Skeletal muscle satellite cell (primary cell): ENCODE results near the gene MTRFR. TPM values are rescaled to one million over a fixed set of nuclear protein-coding genes. Genes with fewer than 3 reads are reported as not detected.
"Not testable (repeated sequence)": the region's sequence is repeated elsewhere in the genome, so short reads cannot be mapped to it uniquely, and the experiment has no call there.

ENCODE experiments used
- H3K27me3 ChIP-seq: 2 replicates; pipeline ENCODE4 v1.7.0; 2013; ENCODE audit warnings: low read length; ENCODE audit not compliant: control insufficient read depth, insufficient read depth
- H3K36me3 ChIP-seq: 2 replicates; pipeline ENCODE4 v1.7.0; 2013; ENCODE audit warnings: mild to moderate bottlenecking, control low read depth, low read length; ENCODE audit not compliant: insufficient read depth
- H3K4me1 ChIP-seq: 2 replicates; pipeline ENCODE4 v1.7.0; 2013; ENCODE audit warnings: low read length; ENCODE audit not compliant: control insufficient read depth, insufficient read depth
- H3K4me2 ChIP-seq: 2 replicates; pipeline ENCODE4 v1.7.0; 2013; ENCODE audit warnings: mild to moderate bottlenecking, low read length
- H3K4me3 ChIP-seq: 2 replicates; pipeline ENCODE4 v1.7.0; 2013; ENCODE audit warnings: low read length
- H3K9ac ChIP-seq: 2 replicates; pipeline ENCODE4 v1.7.0; 2013; ENCODE audit warnings: mild to moderate bottlenecking, low read depth, low read length, moderate library complexity
- H3K9me3 ChIP-seq: replicated peaks from 2 replicates; pipeline ENCODE4 v1.7.0; 2013; ENCODE audit warnings: mild to moderate bottlenecking, control low read depth, low read length
- total RNA-seq: library from RNA; depleted of rRNA; stranded (reverse); fragments of >200 nt; gene quantifications from 2 replicates; pipeline ENCODE4 v1.2.3, GENCODE V29; 2012; rRNA removed

The MTRFR gene
- 4.6 and 8.6 TPM in 2 replicates for total RNA-seq

DNA sequence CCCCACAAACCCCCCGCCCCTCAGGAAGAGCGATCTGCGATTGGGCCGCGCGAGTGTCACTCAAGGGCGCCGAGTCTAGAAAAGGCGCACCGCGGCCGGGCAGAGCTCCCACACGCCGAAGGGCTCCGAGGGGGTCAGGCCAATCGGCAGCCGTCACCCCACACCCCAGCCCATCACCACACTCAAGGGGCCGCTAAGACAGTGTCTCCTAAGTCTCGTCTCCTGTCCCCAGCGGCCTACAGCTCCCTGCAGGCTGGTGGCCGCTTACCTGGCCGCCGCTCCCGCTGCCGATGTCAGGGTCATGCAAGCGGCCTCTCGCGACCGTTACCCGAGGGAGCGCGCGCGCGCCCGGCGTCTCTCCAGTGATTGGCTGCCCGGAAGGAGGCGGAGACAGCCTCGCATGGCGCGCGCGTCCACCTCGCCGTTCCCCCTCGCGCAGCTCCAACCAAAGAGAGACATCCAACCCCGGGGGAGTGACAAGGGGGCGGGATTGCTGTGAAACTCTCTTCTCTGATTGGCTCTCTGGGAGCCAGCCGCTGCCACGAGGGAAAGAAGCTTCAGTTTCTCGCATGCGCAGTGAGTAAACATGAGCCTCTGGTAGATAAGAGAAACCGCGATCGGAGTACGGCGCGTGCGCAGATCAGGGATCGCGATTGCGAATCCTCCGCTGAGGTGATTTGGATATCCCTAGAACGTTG lies at the start of gene MTRFR, which contains the start of gene MPHOSPH9:
Gene MTRFR (plus strand): TSS at position 630 of the 698 bp plus-strand sequence. CDS start 20,239 bp downstream, outside the sequence.
Gene MPHOSPH9 (minus strand): TSS at position 335 of the 698 bp plus-strand sequence. CDS start 2,777 bp downstream, outside the sequence.
- no peaks in the 10 kb centered on the region for H3K27me3 ChIP-seq
- peaks cover 23% of the 10 kb centered on the region for H3K4me1 ChIP-seq
- peak within 1 kb of the TSS; percentile 98 for H3K4me3 ChIP-seq
- H3K9ac ChIP-seq, result peak within 1 kb of the TSS; percentile 97
- no peaks in the 10 kb centered on the region for H3K36me3 ChIP-seq
- H3K4me2 ChIP-seq, result peak within 1 kb of the TSS; percentile 89
- no peaks in the 10 kb centered on the region for H3K9me3 ChIP-seq

DNA sequence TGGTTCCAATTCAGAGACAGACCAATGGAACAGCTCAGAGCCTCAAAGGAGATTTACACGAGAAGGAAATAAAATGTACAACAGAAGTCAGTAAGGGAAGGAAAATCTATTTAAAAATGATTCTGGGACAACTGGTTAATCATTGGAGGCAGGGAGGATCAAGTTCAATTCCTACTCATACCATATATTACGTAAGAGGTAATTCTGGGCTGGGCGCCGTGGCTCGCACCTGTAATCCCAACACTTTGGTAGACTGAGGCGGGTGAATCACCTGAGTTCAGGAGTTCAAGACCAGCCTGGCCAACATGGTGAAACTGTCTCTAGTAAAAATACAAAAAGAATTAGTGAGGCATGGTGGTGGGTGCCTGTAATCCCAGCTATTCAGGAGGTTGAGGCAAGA lies 45.6 kb upstream of the MTRFR start:
- no peak overlapping the region for H3K4me3 ChIP-seq
- H3K9ac ChIP-seq, result no peak overlapping the region
- no peak overlapping the region for H3K4me2 ChIP-seq
- no peaks in the 10 kb centered on the region for H3K9me3 ChIP-seq
- no peaks in the 10 kb centered on the region for H3K27me3 ChIP-seq
- H3K36me3 ChIP-seq, result peaks cover 11% of the 10 kb centered on the region
- no peaks in the 10 kb centered on the region for H3K4me1 ChIP-seq

DNA sequence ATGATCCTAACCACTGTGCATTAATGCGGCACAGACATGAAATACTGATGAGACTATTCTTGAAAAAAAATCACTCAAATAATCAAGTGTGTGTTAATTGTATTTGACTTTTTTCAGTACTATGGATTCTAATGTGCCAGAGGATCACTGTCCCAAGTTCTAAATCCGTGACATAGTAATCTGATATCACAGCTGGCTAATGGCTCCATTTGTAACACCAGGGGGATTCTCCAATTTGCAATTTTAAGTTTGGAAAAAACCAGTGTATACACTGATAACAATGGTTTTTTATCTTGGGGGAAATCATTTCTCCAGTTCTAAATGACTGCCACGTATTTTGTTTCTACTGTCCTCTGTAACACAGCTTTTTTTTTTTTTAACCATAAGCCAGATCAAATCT lies 33.3 kb upstream of the MTRFR start:
- peaks cover 9% of the 10 kb centered on the region for H3K36me3 ChIP-seq
- H3K27me3 ChIP-seq, result no peaks in the 10 kb centered on the region

DNA sequence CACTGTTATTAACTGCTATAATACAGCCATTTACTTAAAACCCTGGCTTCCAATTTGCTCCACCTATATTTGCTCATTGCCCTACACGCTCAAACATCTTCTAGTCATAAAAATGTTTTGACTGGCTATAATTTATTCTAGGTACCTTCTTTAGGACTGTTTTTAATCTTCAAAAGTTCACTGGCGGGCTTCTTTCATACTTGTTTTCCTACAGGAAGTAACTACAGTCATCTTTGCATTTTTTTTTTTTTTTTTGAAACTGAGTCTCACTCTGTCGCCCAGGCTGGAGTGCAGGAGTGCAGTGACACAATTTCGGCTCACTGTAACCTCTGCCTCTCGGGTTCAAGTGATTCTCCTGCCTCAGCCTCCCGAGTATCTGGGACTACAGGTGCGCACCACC lies 32.8 kb upstream of the MTRFR start:
- H3K4me3 ChIP-seq, result no peak overlapping the region
- H3K9me3 ChIP-seq, result no peaks in the 10 kb centered on the region
- H3K9ac ChIP-seq, result no peak overlapping the region
- no peaks in the 10 kb centered on the region for H3K27me3 ChIP-seq
- H3K4me2 ChIP-seq, result no peak overlapping the region
- peaks cover 10% of the 10 kb centered on the region for H3K36me3 ChIP-seq
- no peaks in the 10 kb centered on the region for H3K4me1 ChIP-seq

More for the DNA sequence above, 33.3 kb upstream of the MTRFR start:
- Histone ChIP-seq H3K4me1 (no peaks in the 10 kb centered on the region), H3K9ac (no peak overlapping the region), H3K4me2 (no peak overlapping the region), H3K9me3 (no peaks in the 10 kb centered on the region), H3K4me3 (no peak overlapping the region)

DNA sequence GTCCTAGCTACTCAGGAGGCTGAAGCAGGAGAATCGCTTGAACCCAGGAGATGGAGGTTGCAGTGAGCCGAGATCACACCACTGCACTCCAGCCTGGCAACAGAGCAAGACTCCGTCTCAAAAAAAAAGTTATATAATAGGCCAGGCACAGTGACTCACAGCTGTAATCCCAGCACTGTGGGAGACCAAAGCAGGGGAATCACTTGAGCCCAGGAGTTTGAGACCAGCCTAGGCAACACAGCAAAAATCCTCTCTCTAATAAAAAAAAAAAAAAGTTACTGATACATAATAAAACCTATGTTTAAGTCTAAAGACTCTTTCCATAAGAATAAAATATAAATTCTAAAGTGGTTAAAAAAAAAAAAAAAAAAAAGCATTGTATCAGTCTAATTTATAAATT lies 26.4 kb upstream of the MTRFR start:
- not testable (repeated sequence) for H3K4me3 ChIP-seq, H3K9me3 ChIP-seq, H3K4me1 ChIP-seq, H3K9ac ChIP-seq, H3K27me3 ChIP-seq, H3K4me2 ChIP-seq
- H3K36me3 ChIP-seq, result peaks cover 26% of the 10 kb centered on the region

DNA sequence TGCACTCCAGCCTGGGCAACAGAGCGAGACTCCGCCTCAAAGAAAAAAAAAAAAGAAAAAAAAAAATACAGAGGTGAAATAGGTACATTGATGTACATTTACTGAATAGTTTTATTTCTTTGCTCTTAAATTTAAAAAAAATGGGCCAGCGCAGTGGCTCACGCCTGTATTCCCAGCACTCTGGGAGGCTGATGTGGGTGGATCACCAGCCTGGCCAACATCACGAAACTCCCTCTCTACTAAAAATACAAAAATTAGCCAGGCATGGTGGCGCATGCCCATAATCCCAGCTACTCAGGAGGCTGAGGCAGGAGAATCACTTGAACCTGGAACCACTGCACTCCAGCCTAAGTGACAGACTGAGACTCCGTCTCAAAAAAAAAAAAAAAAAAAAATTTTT lies 25.4 kb upstream of the MTRFR start:
- H3K4me3 ChIP-seq, H3K4me1 ChIP-seq, H3K4me2 ChIP-seq, H3K27me3 ChIP-seq, H3K9ac ChIP-seq, H3K9me3 ChIP-seq: not testable (repeated sequence)
- peaks cover 21% of the 10 kb centered on the region for H3K36me3 ChIP-seq

DNA sequence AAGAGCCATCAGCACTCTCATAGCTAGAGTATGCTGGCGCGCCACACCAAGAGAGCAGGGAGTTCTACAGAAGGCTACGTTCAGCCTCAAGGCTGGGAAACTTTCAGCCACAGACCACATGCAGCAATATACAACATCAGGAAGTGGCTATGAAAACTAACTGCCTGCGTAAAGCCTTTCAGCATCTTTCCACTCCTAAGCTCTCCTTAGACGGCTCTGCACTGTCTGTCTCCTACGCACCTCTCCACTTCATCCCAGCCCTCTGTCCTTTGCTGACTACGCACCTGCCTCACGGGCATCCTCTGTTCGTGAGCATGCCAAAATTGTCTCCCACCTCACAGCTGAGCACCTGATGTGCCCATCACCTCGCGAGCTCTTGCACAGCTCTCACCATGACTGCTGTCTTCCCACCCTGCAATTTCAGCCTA lies 10.0 kb upstream of the MTRFR start:
- Histone ChIP-seq H3K27me3 (no peaks in the 10 kb centered on the region), H3K4me1 (no peaks in the 10 kb centered on the region), H3K4me3 (no peak overlapping the region), H3K36me3 (peaks cover 17% of the 10 kb centered on the region), H3K9ac (no peak overlapping the region), H3K4me2 (no peak overlapping the region), H3K9me3 (no peaks in the 10 kb centered on the region)

DNA sequence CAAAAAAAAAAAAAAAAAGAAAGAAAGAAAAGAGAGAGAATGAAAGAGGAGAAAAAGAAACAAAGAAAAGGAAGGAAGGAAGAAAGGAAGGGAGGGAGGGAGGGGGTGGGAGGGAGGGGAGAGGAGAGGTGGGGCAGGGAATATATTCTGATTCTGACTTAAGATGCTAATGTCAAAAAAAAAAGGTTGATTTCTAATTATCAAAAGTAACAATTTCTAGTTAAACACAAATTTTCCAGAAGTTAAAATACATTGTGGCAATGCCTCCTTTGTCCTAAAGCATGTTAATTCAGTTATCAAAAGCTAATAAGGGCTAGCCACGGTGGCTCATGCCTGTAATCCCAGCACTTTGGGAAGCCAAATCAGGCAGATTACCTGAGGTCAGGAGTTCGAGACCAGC lies 7.8 kb upstream of the MTRFR start:
- Histone ChIP-seq H3K9ac (no peak overlapping the region), H3K36me3 (peaks cover 17% of the 10 kb centered on the region), H3K4me1 (no peaks in the 10 kb centered on the region), H3K4me2 (no peak overlapping the region), H3K9me3 (no peaks in the 10 kb centered on the region), H3K27me3 (no peaks in the 10 kb centered on the region), H3K4me3 (no peak overlapping the region)

DNA sequence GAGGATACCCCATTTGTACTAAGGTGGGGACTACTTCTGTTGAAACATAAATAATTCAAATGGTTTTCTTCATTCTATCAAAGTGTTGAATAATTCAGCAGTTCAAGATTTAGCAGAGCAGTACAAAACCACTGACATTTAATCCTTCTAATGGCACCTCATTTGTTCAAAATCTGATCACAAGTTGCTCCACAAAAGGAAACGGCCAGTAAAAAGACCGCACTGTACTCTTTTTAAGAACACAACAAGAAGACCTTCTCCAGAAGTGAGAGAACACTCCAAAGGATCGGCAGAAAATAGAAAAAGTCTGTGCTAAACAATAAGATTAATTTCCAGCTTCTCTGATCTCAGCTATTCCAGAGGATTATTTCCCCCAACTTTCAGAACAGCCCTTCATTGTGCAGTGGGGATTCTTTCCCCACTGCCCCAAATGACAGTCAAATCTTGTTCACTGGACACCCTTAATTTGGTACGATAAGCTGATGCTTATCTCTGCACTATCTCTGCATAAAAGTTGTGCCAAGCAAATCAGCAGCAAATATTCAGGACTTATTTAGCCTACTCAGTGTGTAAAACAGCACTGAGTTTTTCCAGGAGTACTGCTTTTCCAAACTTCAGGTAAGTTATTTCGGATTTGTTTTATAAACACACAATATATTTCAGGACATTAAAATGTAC lies 5.5 kb upstream of the MTRFR start:
- H3K36me3 ChIP-seq, result peaks cover 7% of the 10 kb centered on the region
- H3K4me1 ChIP-seq, result peaks cover 5% of the 10 kb centered on the region
- H3K4me3 ChIP-seq, result no peak overlapping the region
- H3K27me3 ChIP-seq, result no peaks in the 10 kb centered on the region
- no peak overlapping the region for H3K4me2 ChIP-seq
- H3K9ac ChIP-seq, result no peak overlapping the region
- H3K9me3 ChIP-seq, result no peaks in the 10 kb centered on the region

DNA sequence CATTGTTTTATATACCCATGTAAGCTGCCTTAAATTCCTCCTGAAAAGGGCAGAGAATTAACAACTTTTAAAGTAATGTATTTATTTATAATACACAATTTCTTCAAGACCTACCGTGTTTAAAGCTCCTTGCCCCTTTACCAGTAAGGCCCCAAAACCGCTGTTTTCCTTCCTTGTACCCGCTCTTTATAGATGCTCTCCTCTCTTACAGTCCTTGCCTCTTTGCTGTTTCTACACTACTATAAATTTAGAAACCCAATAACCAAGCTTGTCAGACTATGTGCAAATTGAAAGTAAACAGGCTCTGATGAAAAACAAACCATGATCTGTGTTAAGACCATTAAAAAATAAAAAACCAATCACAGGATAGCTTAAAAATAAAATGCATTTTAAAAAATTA lies 4.2 kb upstream of the MTRFR start:
- no peak overlapping the region for H3K9ac ChIP-seq
- H3K4me3 ChIP-seq, result no peak overlapping the region
- H3K9me3 ChIP-seq, result no peaks in the 10 kb centered on the region
- H3K36me3 ChIP-seq, result peaks cover 4% of the 10 kb centered on the region
- H3K4me2 ChIP-seq, result no peak overlapping the region
- peaks cover 8% of the 10 kb centered on the region for H3K4me1 ChIP-seq
- H3K27me3 ChIP-seq, result no peaks in the 10 kb centered on the region

DNA sequence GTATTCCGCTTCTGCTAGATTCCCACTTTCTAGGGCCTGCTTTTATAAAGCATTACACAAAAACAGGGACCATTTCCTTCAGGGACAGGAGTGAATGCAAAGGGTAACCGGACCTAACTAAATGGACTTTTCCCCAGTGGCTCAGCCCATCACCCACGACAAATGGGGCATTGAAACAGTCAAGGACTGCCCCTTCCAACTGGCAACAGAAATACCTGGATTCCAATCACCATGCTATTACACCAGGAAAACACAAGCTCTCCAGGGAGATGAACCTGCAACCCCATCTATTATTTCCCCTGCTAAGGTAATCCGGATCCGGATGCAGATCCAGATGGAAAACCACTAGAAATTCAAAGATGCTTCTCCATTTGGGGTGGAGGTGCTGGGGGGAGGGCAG lies 1.3 kb upstream of the MTRFR start:
- no peaks in the 10 kb centered on the region for H3K27me3 ChIP-seq
- H3K4me1 ChIP-seq, result peaks cover 17% of the 10 kb centered on the region
- no peaks in the 10 kb centered on the region for H3K9me3 ChIP-seq
- H3K36me3 ChIP-seq, result no peaks in the 10 kb centered on the region
- peak overlapping the region; percentile 81 for H3K4me3 ChIP-seq
- peak overlapping the region; percentile 86 for H3K9ac ChIP-seq
- peak overlapping the region; percentile 88 for H3K4me2 ChIP-seq

DNA sequence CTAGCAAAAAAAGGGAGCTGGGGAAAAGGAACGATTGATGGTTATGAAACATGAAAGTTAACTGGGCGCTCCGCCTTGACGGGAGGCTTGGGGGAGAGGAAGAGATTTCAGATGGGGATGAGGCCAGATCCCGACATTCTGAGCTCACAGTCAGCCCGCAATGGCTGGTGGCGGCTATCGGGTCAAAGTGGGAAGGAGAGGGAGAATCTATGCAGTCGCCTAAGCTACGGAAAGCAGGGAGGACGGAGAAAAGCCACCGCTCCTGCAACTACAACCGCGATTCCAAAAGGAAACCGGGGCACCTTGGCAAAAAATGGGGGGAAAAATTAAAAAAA lies 797 bp upstream of the MTRFR start:
- Histone ChIP-seq H3K27me3 (no peaks in the 10 kb centered on the region), H3K4me1 (peaks cover 18% of the 10 kb centered on the region), H3K4me2 (peak overlapping the region; percentile 88), H3K9ac (peak overlapping the region; percentile 86), H3K4me3 (peak overlapping the region; percentile 81), H3K9me3 (no peaks in the 10 kb centered on the region), H3K36me3 (no peaks in the 10 kb centered on the region)
